Measurements from ENCODE around the gene SLC22A4.

DNA sequence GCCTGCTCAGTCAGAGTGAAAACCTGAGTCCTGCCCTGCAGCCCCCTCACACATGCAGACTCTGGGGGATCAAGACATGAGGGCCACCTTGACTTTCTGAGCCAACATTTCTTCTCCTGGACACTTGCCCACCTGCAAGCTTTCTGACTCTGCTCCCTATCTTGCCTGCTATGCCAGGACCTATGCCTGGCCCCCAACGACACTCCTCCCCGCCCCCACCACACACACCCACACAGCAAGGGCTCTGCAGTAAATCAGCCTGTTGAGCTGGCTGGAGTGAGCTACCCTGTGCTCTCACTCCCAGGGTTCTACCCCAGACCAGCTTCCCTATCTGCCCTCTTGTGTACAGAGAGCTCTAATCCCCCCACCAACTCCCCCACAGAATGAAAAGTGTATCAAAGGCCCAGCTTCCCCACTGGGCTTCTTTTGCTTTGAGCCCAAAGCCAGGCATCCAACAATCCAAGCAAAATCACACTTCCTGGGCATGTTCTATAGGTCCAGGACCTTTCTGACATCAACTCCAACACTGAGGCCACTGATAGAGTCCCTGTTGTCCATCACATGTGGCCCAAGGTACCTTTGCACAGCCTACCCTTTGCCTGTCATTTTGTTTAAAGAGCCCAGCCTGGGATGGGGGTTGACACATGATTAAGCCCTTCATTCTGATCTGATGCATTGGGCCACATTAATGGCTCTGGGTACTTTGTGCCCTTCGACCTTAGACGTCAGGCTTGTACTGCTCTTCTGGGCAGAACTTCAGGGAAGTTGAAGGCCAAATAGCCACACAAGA is 29.5 kb upstream of the SLC22A4 start:
- TF ChIP-seq, protein P1, sequence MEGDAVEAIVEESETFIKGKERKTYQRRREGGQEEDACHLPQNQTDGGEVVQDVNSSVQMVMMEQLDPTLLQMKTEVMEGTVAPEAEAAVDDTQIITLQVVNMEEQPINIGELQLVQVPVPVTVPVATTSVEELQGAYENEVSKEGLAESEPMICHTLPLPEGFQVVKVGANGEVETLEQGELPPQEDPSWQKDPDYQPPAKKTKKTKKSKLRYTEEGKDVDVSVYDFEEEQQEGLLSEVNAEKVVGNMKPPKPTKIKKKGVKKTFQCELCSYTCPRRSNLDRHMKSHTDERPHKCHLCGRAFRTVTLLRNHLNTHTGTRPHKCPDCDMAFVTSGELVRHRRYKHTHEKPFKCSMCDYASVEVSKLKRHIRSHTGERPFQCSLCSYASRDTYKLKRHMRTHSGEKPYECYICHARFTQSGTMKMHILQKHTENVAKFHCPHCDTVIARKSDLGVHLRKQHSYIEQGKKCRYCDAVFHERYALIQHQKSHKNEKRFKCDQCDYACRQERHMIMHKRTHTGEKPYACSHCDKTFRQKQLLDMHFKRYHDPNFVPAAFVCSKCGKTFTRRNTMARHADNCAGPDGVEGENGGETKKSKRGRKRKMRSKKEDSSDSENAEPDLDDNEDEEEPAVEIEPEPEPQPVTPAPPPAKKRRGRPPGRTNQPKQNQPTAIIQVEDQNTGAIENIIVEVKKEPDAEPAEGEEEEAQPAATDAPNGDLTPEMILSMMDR (IDR thresholded peaks at IDR 0.05): no peak
- TF ChIP-seq POLR2A (IDR thresholded peaks at IDR 0.05): no peak
- TF ChIP-seq POLR2AphosphoS5 (IDR thresholded peaks at IDR 0.05): no peak
- no peak for TF ChIP-seq EP300 (IDR thresholded peaks at IDR 0.05)
